Measurements from ENCODE around the gene NEIL1.
"Not testable (repeated sequence)": the region's sequence is repeated elsewhere in the genome, so short reads cannot be mapped to it uniquely, and the experiment has no call there.

The NEIL1 gene

DNA sequence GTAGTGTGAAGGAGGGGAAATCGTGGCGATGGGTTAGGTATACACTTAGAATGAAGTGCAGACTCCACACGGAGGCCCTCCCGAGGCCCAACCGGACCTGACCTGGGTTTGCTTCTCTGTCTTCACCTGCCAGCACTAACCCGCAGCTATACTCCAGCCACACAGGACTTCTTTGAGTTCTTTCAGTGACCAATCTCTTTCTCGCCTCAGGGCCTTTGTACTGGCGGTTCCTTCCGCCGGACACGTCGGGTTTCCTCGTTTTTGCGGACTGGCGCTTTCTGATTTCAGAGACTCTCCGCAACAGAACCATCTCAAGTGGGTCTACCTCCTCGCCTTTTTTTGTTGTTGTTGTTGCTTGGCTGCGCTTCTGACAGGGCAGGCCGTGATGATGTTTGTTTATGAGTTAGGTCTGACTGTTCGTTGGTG lies at the start of gene NEIL1:
TSS of gene NEIL1 (plus strand) at position 244 of the 426 bp plus-strand sequence. CDS start 1,867 bp downstream, outside the sequence.
- no peak for DNase-seq

- not testable (repeated sequence) for DNase-seq
Measured at GRCh38 chr15:75298541-75299310, 48.1 kb upstream of the NEIL1 start.

DNA sequence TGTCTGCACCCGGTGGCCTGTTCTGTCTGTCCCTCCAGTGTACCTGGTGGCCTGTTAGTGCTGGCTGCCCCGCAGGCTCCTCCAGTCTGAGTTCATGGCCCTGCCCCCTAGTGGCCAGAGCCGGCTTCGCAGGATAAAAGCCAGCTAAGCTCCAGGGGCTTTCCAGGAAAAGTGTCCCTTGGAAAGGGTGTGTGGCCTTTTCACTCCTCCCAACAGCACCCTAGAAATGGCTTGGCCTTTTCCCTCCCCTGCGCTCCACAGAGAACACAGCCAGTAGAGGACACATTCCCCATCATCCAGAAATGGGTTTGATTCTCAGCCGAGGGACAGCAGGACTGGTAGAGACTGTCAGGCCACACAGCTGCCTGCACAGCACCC lies 47.5 kb upstream of the NEIL1 start:
- DNase-seq, result not testable (repeated sequence)

GRCh38 chr15:75300026-75300425 lies 46.8 kb upstream of the NEIL1 start:
- not testable (repeated sequence) for DNase-seq

GRCh38 chr15:75302318-75302717 lies 44.5 kb upstream of the NEIL1 start:
- no peak for DNase-seq

DNA sequence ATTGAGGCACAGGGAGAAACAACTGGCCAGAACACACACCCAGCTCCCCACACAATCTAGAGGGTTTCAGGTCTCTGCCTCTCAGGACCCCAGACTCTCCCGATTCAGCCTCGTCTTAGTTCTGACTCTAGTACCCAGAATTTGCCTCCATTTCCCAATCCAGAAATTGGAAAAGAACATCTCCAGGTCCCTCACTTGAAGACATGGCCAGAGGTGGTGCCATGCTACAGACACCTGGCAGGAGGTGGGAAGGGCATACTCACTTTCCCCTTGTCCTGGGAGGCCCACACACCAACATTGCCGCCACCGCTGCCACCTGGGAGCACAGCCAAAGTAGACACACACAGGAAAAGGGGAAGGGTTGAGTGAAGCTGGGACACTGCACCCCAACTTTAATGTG lies 44.1 kb upstream of the NEIL1 start:
- DNase-seq, result not testable (repeated sequence)

DNA sequence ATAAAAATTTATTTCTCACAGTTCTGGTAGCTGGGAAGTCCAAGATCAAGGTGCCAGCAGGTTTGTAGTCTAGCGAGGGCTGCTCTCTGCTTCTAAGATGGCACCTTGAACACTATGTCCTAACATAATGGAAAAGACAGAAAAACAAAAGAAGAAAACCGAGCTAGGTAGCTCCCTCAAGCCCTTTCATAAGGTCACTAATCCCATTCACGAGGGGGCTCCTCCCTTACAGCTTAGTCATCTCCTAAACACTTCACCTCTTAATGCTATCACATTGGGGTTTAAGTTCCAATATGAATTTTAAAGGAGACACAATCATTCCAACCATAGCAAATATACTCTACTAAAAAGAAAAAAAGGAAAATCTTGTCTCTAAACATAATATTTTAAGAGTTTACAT lies 40.7 kb upstream of the NEIL1 start:
- no peak for DNase-seq

DNA sequence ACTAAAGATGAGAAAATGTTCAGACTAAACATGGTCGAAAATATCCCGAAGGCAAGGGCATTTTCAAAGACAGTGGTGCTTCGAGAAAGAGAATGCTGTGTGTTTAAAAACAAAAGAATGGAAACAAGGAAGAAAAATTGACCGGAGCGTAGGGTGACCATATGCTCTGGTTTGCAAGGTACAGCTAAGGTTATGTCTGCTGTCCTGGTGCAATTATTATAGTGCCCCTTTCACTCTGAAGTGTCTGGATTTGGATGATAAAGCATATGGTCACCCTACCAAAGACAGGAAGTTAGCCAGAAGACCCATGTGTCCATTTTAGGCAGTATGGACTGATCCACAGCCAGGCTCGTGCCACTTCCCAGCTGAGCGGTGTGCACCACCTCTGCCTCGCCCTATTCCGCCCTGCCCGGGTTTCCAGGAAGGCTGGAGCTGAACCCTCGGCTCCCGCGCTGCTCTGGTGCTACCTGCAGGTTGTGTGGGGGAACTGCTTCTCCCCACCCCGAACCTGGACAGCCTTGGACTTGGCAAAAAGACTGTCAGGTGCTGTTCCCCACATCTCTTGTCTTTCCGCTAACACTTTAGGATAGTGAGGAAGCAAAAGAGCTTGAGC lies 39.0 kb upstream of the NEIL1 start:
- DNase-seq, result no peak

DNA sequence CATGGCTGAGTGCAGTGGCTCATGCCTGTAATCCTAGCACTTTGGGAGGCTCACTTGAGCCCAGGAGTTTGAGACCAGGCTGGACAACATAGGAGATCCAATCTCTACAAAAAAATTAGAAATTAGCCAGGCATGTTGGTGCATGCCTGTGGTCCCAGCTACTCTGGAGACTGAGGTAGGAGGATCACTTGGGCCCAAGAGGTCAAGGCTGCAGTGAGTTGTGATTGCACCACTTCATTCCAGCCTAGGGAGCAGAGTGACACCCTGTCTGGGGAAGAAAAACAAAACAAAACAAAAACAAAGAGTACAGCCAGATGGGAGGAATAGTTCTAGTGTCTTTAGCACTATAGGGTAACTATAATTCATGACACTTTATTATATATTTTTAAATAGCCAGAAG lies 37.1 kb upstream of the NEIL1 start:
- DNase-seq, result no peak

GRCh38 chr15:75312548-75312947 lies 34.3 kb upstream of the NEIL1 start:
- not testable (repeated sequence) for DNase-seq

- DNase-seq, result no peak
Measured at GRCh38 chr15:75313116-75313845, 33.6 kb upstream of the NEIL1 start.

DNA sequence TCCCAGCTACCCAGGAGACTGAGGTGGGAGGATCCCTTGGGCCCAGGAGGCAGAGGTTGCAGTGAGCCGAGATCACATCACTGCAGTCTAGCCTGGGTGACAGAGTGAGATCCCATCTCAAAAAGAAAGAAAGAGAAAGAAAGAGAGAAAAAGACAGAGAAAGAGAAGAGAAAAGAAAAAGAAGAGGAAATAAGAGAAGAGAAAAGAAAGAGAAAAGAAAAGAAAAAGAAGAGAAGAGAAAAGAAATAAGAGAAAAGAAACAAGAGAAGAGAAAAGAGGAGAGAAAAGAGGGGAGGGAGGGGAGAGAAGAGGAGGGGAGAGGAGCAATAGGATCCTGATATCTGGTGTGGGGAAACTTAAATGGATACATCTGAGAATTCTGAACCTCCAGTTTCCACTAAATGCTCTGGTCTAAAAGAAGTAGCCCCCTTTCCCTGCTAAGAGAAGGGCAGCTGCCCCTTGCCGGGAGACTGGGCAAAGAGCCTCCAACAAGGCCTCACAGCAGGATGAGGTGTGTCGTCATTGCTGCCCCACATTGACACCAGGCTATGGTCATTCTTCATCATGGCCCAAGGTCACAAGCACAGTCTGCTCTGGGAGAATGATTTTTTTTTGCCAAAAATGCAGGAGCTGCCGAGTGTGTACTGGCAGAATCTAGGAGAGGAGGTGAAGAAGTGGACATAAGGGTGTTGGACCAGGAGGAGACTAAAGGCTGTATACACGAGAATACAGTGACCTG lies 32.1 kb upstream of the NEIL1 start:
- DNase-seq, result no peak

DNA sequence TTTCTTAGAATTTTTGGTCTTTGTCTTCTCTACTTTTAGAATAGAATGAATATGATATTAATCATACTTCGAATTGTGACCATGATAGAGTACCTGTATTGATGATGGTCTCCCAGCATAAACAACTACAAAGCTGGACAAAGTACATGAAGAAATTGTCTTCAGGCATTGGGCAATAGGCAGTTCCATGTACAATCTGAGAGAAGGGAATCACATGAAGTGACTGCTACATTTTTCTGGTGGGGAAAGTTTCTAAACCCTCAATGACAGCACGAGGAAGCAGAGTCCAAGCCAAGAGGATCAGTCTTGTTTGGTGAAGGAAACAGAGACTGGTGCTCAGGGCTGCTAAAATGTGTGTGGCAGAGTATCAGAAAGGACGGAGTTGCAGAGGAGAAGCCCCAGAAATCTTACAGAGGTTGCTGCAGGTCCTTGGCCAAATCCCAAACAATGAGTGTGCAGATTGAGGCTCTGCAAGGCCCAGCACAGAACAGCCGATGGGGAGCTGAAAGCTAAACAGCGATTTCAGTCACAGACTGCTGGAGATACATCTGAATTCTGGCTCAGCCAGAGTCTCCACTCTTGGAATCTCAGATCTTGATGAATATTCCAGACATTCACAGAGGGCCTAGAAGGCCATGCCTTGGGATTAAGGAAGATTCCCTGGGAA lies 27.5 kb upstream of the NEIL1 start:
- not testable (repeated sequence) for DNase-seq

DNA sequence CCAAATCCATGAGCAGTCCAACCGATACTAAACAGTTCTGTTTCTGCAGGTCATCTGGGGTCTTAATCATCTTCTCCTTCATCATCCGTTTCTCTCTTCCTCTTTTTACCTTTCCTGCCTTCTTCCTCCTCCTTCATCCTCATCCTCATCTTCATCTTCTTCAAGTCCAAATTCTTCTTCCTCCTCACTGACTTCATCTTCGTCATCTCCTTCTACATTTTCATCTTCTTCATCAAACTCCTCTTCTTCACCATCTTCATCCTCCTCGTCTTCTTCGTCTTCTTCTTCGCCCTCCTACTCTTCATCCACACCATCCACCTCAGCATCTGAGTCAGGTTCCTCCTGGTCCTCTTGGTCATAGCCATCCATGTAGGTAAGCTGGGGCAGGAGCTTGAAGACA lies 25.1 kb upstream of the NEIL1 start:
- no peak for DNase-seq

GRCh38 chr15:75325922-75326321 lies 20.9 kb upstream of the NEIL1 start:
- no peak for DNase-seq

GRCh38 chr15:75327005-75327404 lies 19.8 kb upstream of the NEIL1 start:
- no peak for DNase-seq

DNA sequence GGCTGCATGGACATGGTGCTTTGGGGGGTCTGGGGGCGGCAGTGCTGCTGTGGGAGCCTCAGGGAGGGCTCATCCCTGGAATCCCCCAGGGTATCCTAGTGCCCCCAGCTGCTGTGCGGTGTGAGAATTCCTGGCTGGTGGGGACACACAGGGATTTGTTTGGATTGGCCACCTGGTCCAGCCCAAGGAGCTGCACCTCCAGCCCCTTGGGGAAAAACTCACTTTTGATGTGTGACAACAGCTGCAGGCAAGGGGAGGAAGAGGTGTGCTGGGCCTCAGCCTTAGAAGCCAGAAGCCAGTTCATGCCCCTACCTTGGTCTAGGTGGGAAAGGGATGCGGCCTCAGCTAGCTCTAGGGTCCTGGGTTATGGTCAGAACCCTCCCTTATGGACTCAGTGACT lies 19.3 kb upstream of the NEIL1 start:
- DNase-seq, result no peak

DNA sequence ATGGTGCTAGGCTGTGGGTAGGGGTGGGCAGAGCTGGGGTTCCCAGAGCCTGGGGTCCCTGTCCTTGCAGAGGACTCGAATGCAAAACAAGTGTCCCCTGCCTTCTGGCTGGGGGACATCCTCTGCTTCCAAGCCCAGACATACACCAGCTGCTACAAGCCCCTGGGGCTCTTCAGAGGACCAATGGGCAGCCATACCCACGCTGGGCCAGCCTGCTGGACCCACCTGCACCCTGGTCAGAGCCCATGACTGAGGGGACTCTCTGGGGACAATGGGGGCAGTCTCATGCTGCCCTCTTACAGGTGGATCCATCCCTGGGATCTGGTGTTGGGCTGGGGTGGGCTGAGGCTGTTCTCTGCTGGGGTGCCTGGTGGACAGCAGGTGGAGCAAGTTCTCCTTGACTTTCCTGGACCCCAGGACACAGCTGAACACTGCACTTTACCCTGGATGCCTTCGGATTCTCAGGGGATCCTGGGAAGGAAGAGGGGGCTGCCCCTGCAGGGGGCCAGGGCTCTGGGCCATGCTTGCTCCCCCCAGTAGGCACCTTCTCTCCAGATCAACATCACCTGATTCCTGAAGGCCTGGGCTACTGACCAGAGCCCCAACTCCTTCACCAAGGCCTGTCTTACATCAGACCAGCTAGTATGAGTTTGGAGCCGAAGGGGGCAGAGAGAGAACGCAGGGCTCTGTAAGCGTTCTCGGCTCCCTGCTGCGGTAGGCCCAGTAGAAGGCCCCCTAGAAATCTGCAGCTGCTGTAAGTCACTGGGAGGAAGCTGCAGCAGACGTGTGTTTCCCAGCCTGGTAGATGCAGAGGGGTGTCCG lies 18.1 kb upstream of the NEIL1 start:
- DNase-seq, result no peak

DNA sequence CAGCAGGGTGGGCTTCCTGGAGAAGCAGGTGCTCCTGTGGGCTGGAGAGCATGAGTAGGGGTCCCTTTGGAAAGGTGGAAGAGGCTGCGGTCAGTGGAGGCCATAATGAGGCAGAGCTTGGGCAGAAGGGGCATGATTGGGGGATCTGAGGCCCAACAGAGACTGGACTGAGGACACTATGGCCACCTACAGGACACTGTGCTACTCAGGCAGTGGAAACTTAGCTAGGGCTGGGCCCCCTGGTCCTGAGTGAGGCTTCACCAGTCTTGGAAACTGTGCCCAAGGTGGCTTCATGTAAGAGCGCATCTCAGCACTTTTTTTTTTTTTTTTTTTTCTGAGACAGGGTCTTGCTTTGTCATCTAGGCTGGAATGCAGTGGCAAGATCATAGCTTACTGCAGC lies 17.3 kb upstream of the NEIL1 start:
- DNase-seq, result no peak

GRCh38 chr15:75332093-75332492 lies 14.7 kb upstream of the NEIL1 start:
- not testable (repeated sequence) for DNase-seq

GRCh38 chr15:75333654-75334419 lies 13.0 kb upstream of the NEIL1 start:
- not testable (repeated sequence) for DNase-seq
